Panc1 (cell line): ENCODE measurements around the gene PPP2R5A. TPM values are rescaled to one million over a fixed set of nuclear protein-coding genes. Genes with fewer than 3 reads are reported as not detected.
"Not testable (repeated sequence)": the region's sequence is repeated elsewhere in the genome, so short reads cannot be mapped to it uniquely, and the experiment has no call there.

Experiments
- ATAC-seq: fragments of 200-7000 bp; cut with Tn5 transposase; 2 replicates; pipeline ENCODE4 v1.9.1; 2020; ENCODE audit warnings: mild to moderate bottlenecking, moderate library complexity
- BruUV-seq: library from RNA; stranded (reverse); fragments of 400-500 nt; replicated peaks from 2 replicates; lab custom pipeline; 2021; lab: Mats Ljungman, UMichigan
- CTCF ChIA-PET: fragments of 300-600 bp; sonication (Branson Sonifier 250); formaldehyde crosslinking; loops from one replicate; lab custom pipeline; 2022; ENCODE audit warnings: antibody characterized with exemption; lab: Charles Lee
- POLR2A ChIA-PET: fragments of 300-600 bp; sonication (Branson Sonifier 250); formaldehyde crosslinking; loops from one replicate; lab custom pipeline; 2022; ENCODE audit warnings: antibody characterized with exemption; lab: Charles Lee
- DNase-seq: peaks from one replicate; pipeline ENCODE4 v3.0.0-alpha.2; 2010; ENCODE audit warnings: low read depth, low spot score
- H3K27ac ChIP-seq: 2 replicates; pipeline ENCODE4 v1.5.1; 2011; ENCODE audit warnings: mild to moderate bottlenecking, low read length, inconsistent platforms
- H3K27me3 ChIP-seq: fragments of 200-500 bp; sonication (Bioruptor generic); 2 replicates; pipeline ENCODE4 v1.6.0; 2014; ENCODE audit warnings: low read length, inconsistent platforms; ENCODE audit not compliant: control insufficient read depth, insufficient read depth
- H3K36me3 ChIP-seq: fragments of 200-500 bp; sonication (Bioruptor generic); 2 replicates; pipeline ENCODE4 v1.5.1; 2014; ENCODE audit warnings: inconsistent platforms, mild to moderate bottlenecking, low read length, moderate library complexity; ENCODE audit not compliant: control insufficient read depth, insufficient read depth
- H3K4me1 ChIP-seq: 2 replicates; pipeline ENCODE4 v1.5.1; 2011; ENCODE audit warnings: inconsistent platforms, mild to moderate bottlenecking, low read length, moderate library complexity; ENCODE audit not compliant: control insufficient read depth, insufficient read depth
- H3K4me3 ChIP-seq, 2 experiments: 2 replicates each; pipeline ENCODE4 v1.5.1; 2011 to 2012; ENCODE audit warnings: low read depth in 2 of 2, low read length in 2 of 2, mild to moderate bottlenecking in 2 of 2, inconsistent platforms in 1 of 2, moderate library complexity in 1 of 2
- H3K9me3 ChIP-seq: fragments of 200-500 bp; sonication (Bioruptor generic); 2 replicates; pipeline ENCODE4 v1.5.1; 2014; ENCODE audit warnings: low read depth, mild to moderate bottlenecking, inconsistent platforms, low read length, moderate library complexity; ENCODE audit not compliant: control insufficient read depth, insufficient read depth
- CTCF ChIP-seq: fragments of 450-650 bp; IDR thresholded peaks from 2 replicates; pipeline ENCODE4 v1.5.1; 2017; ENCODE audit warnings: mild to moderate bottlenecking
- POLR2AphosphoS5 ChIP-seq: IDR thresholded peaks from 2 replicates; pipeline ENCODE4 v1.6.1; 2012; ENCODE audit warnings: mild to moderate bottlenecking, low read depth, low read length, moderate library complexity
- REST ChIP-seq, 2 experiments: IDR thresholded peaks; 2 replicates each; pipeline ENCODE4 v1.6.1; 2011 to 2012; ENCODE audit warnings: low read depth in 2 of 2, control low read depth in 1 of 2, low read length in 1 of 2, mild to moderate bottlenecking in 1 of 2, moderate library complexity in 1 of 2; ENCODE audit not compliant: insufficient read depth in 1 of 2
- SIN3A ChIP-seq: IDR thresholded peaks from 2 replicates; pipeline ENCODE4 v1.6.1; 2012; ENCODE audit warnings: low read depth, mild to moderate bottlenecking, low read length, moderate library complexity, borderline replicate concordance; ENCODE audit not compliant: insufficient read depth
- TCF7L2 ChIP-seq: IDR thresholded peaks from 2 replicates; pipeline ENCODE4 v1.6.1; 2011; ENCODE audit warnings: mild to moderate bottlenecking, low read depth, low read length, inconsistent platforms
- in situ Hi-C: cut with HindIII; loops from 2 replicates; pipeline ENCODE4 v1.10.0; 2016; ENCODE audit warnings: low sequenced_read_pairs, low pct_unique_long_range_greater_than_20kb
- intact Hi-C: fragments of 100-400 bp; cut with micrococcal nuclease; formaldehyde crosslinking; loops from one replicate; pipeline ENCODE4 v1.10.0; 2022; ENCODE audit not compliant: unreplicated experiment
- total RNA-seq: library from RNA; stranded (reverse); gene quantifications from one replicate; pipeline ENCODE4 v1.2.1, GENCODE V29; 2021; ENCODE audit not compliant: unreplicated experiment

Gene PPP2R5A
- total RNA-seq, 1 experiment from 2014 or later: 44.3 TPM

DNA sequence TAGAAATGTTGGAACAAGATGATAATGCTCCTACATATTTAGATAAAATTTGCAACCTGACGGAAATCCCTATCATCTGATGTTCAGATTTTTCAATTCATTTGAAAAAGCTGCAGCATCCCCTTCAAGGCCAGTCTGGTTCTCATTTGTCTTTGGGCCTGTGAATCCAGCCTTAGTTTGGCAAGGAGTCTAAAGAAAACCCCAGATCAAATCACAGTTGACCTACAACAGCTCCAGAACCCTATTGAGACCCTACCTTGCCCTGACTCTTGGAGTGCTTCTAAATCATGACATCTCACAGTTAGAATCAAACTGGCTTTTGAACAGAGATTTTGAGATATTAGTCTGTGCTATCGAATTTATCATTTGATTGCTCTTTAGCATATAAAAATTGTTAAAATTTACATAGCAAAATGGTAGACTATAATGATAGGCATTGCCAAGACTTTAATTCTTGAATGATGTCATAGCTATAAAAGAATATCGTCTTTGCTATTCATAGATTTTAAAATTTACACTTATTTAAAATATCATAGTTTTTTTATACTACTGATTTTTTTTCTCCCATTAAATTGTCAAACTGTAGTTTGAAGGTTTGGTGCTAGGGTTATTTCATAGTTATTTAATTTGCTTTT, 2.2 kb downstream of the PPP2R5A start:
- ATAC-seq: no peak
- no TSS peak for BruUV-seq

GRCh38 chr1:212287995-212288394, 2.8 kb downstream of the PPP2R5A start:
- H3K36me3 ChIP-seq, H3K9me3 ChIP-seq, CTCF ChIA-PET, H3K27me3 ChIP-seq, ATAC-seq, intact Hi-C loops, BruUV-seq, in situ Hi-C loops, DNase-seq, POLR2A ChIA-PET: not testable (repeated sequence)
- peak overlapping the region; percentile 0; the same call in 1 of the 2 replicates for H3K27ac ChIP-seq
- H3K4me1 ChIP-seq: peaks cover 44% of the 10 kb centered on the region
- H3K4me3 ChIP-seq: peak overlapping the region; percentile 64 to 93

More for the DNA sequence above, 2.2 kb downstream of the PPP2R5A start:
- Histone ChIP-seq H3K4me1 (peaks cover 44% of the 10 kb centered on the region), H3K27me3 (no peaks in the 10 kb centered on the region), H3K27ac (peak overlapping the region; percentile 88), H3K9me3 (no peaks in the 10 kb centered on the region), H3K36me3 (peaks cover 2% of the 10 kb centered on the region), H3K4me3 (peak overlapping the region; percentile 64 to 93)
- TF ChIP-seq POLR2AphosphoS5 (no peak), REST (IDR thresholded peaks at IDR 0.05; ENCODE audit: insufficient read depth in 1 of 2, low read depth in 2 of 2, low read length in 1 of 2) (no peak), TCF7L2 (no peak), CTCF (no peak), SIN3A (no peak)
- ChIA-PET CTCF (no interaction called here), POLR2A (no interaction called here)
- intact Hi-C loops (no loop called here), in situ Hi-C loops (no loop called here)
- no peak for DNase-seq

DNA sequence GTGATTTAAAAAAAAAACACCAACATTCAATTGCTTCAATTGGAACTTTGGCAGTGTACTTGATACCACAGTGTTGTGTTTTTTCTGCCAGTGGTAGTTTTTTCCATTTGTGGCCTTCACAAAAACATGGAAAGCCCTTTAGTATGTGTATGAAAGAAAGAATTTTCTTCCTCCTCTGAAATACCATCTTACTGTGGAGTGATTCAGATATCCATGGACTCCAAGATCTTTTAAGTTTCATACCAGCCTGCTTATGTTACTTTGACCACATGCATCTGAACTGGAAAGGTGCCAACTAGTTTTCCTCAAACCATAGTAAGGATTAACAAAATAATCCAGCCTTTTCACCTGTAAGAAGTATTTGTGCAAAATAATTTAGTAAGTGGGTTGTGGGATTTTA, 3.4 kb downstream of the PPP2R5A start:
- Histone ChIP-seq H3K4me1 (peaks cover 47% of the 10 kb centered on the region), H3K36me3 (peaks cover 2% of the 10 kb centered on the region), H3K4me3 (no peak overlapping the region; a peak in 1 of 4 replicates), H3K27ac (no peak overlapping the region), H3K9me3 (no peaks in the 10 kb centered on the region), H3K27me3 (no peaks in the 10 kb centered on the region)
- ATAC-seq (no peak), DNase-seq (no peak)
- TF ChIP-seq POLR2AphosphoS5 (no peak), CTCF (no peak), SIN3A (no peak), REST (IDR thresholded peaks at IDR 0.05; ENCODE audit: insufficient read depth in 1 of 2, low read depth in 2 of 2, low read length in 1 of 2) (no peak)
- in situ Hi-C loops: no loop called here
- no TSS peak for BruUV-seq
- ChIA-PET CTCF (no interaction called here), POLR2A (no interaction called here)
- intact Hi-C loops: no loop called here
